Forelimb muscle (tissue), 1 donor: ENCODE measurements around the gene NUDT22. TPM values are rescaled to one million over a fixed set of nuclear protein-coding genes. Genes with fewer than 3 reads are reported as not detected.
A peak's percentile ranks its signal among the peaks of the same experiment; 100 is the strongest.

Source experiments
- DNase-seq: peaks from one replicate; pipeline ENCODE4 v3.0.0-alpha.2; 2013; ENCODE audit warnings: low read depth
- polyA plus RNA-seq: library from polyadenylated mRNA; unstranded; fragments of 120-200 nt; gene quantifications from one replicate; pipeline ENCODE4 v1.2.1, GENCODE V29; 2013; ENCODE audit not compliant: insufficient read length

Gene NUDT22
- polyA plus RNA-seq, 1 donor, result 19.8 TPM

GRCh38 chr11:64227405-64227956 lies 1.4 kb downstream of the NUDT22 start:
- DNase-seq, result no peak

GRCh38 chr11:64229090-64229743 lies 3.1 kb downstream of the NUDT22 start:
- DNase-seq, result no peak

- DNase-seq, result no peak
Measured at GRCh38 chr11:64229744-64230170, 3.7 kb downstream of the NUDT22 start.

- DNase-seq, result peak; percentile 67
Measured at GRCh38 chr11:64230171-64230984, 4.3 kb downstream of the NUDT22 start, which contains the start of gene DNAJC4. Gene DNAJC4 (plus strand): TSS chr11:64230548. CDS start chr11:64230855, 307 bp downstream.

GRCh38 chr11:64230985-64231365 lies 4.9 kb downstream of the NUDT22 start:
- no peak for DNase-seq

- no peak for DNase-seq
Measured at GRCh38 chr11:64231546-64231945, 5.5 kb downstream of the NUDT22 start.

GRCh38 chr11:64232182-64232966 lies 6.3 kb downstream of the NUDT22 start:
- no peak for DNase-seq

- no peak for DNase-seq
Measured at GRCh38 chr11:64232967-64233315, 6.9 kb downstream of the NUDT22 start.

- no peak for DNase-seq
Measured at GRCh38 chr11:64233913-64234586, 8.0 kb downstream of the NUDT22 start, which contains the start of gene VEGFB. Gene VEGFB (plus strand): TSS chr11:64234584. CDS start chr11:64234834, 250 bp downstream.

- no peak for DNase-seq
Measured at GRCh38 chr11:64234647-64235379, 8.7 kb downstream of the NUDT22 start.

GRCh38 chr11:64235437-64236161 lies 9.5 kb downstream of the NUDT22 start:
- no peak for DNase-seq

- DNase-seq, result no peak
Measured at GRCh38 chr11:64237484-64237951, 11.4 kb downstream of the NUDT22 start.

- no peak for DNase-seq
Measured at GRCh38 chr11:64238076-64238475, 12.0 kb downstream of the NUDT22 start.

GRCh38 chr11:64238999-64239398 lies 12.9 kb downstream of the NUDT22 start:
- no peak for DNase-seq

- no peak for DNase-seq
Measured at GRCh38 chr11:64239662-64240434, 13.8 kb downstream of the NUDT22 start.

- DNase-seq, result peak; percentile 80
Measured at GRCh38 chr11:64240435-64241240, 14.6 kb downstream of the NUDT22 start, which contains the start of gene FKBP2. Gene FKBP2 (plus strand): TSS chr11:64241095. CDS start chr11:64242388, 1,293 bp downstream.

- DNase-seq, result peak; percentile 96
Measured at GRCh38 chr11:64241241-64241490, 15.1 kb downstream of the NUDT22 start.
